Hematopoietic multipotent progenitor cell (in vitro differentiated cells): ENCODE results near the gene CD46. TPM values are rescaled to one million over a fixed set of nuclear protein-coding genes. Genes with fewer than 3 reads are reported as not detected.
A peak's percentile ranks its signal among the peaks of the same experiment; 100 is the strongest.

Experiments
- DNase-seq, 3 donors: peaks; one replicate each; pipeline ENCODE4 v3.0.0-alpha.2; 2011 to 2015; ENCODE audit warnings: low read depth in 2 of 3, low spot score in 2 of 3
- total RNA-seq: library from RNA; depleted of rRNA; stranded (reverse); fragments of >200 nt; gene quantifications from one replicate; pipeline ENCODE4 v1.2.3, GENCODE V29; 2012

CD46 gene
- total RNA-seq, 1 donor = 38.5 TPM

DNA sequence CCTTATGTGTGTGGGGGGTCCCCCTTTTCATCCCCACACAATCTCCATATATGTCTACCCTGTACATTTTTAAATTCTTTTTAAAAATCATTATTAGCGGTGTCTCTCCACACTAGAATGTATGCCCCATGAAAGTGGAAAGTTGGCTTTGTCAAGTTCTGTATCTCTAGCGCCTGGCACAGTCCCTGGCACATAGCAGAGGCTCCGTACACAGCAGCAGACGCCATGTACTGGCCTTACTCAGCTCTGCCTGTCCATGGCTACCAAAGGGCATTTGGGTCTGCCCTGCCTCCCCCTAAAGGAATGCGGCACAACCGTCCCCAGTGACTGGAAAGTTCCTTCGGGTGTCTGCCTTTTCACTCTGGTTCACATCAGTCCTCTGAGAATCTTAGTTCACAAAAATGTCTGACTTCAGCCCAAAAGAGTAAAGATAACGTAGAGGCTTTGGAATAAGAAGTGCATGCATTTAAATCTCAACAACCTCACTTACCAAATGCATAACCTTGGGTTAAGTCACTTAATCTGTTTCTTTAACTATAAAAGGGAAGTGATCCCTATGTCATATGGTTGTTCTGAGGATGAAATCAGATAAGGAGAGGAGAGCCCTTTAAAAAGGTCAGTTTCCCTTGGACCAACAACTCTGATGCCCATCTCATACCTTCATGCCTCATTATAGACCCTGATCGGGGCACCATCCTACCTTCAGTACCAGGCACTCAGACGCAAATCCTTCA is 61.1 kb downstream of the CD46 start:
- no peak for DNase-seq

DNA sequence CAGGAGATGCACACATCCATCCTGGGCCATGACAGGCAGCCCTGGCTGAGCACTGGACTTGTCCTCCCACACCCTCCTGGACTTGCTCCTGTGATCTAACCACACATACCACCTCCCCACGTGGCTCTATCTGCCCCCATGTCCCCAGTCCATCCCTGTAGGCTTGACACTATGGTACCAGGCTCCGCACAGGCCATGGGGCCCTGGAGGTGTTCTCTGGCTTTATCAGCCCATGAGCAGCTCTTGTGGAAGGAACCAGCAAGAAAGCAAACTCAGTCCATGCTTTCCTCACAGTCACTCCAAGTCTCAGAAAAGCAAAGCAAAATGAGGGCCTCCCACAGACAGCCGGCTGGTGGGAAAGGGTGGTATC is 61.6 kb downstream of the CD46 start:
- no peak for DNase-seq

DNA sequence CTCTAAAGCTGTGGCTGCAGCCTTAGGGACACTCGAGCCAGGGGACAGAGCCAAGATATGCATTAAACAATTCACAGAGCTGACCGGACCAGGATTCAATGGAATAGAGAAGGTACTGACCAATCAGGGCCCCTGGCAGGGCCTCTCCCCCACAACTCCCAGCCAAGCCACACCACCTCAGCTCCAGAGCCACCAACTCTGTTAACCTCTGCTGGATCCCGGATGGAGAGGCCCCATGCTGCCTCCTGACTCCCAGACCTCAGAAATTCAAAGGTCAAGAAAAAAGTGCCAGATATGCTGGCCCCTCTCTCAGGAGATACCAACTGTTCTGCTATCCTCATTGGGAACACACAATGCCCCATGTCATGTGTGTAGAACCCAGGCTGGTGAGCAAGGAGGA is 62.1 kb downstream of the CD46 start:
- no peak for DNase-seq

DNA sequence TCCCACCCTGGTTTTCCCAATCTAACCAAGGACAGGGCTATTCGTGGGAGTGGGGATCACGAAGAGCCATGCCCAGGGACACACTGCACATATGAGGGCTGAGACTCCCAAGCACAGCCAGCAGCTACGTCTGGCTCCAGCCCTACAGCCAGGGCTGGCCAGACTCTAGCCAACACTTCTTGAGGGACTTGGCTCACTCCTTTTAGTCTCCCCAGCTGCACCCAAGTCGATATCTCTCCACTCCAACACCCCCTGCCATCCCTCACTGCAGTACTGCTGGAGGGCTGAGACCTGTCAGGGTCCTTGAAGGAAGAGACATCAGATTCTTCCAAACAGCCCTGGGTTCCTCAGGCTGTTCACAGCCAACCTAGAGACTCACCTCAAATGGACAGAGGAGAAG is 62.6 kb downstream of the CD46 start:
- DNase-seq = no peak

DNA sequence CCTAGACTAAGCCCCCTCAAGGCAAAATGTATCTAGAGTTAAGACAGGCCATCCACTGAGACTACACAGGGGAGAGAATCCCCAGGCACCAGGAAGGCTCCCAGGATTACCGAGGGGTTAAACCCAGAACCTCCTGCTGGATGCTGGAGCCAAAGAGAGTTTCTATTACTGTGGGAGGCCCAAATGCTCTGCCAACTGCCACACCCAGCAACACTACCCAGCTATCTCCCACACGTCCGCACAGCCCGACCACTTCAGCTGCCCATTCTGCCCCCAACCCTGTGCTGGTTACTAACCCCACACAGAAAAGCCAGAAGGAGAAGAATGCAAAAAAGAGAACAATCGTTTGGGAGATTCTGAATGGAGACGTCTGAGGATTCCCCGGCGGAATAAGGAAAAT is 63.6 kb downstream of the CD46 start:
- no peak for DNase-seq

DNA sequence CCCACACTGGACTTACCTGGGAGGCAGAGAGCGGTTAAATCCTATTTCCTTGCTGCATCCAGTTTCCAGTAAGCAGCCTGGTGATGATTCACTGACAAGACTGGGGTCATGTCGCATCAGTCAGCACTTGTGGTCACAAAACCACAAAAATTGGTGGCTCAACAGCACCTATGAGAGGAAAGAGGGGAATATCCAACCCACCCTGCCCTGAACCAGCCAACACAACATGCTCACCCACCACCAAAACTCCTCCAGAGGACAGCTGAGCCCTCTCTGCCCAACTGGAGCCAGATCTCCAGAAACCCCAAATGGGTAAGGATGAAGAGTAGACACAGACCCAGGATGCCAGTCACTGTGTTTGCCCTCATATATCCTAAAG is 64.0 kb downstream of the CD46 start:
- no peak for DNase-seq

DNA sequence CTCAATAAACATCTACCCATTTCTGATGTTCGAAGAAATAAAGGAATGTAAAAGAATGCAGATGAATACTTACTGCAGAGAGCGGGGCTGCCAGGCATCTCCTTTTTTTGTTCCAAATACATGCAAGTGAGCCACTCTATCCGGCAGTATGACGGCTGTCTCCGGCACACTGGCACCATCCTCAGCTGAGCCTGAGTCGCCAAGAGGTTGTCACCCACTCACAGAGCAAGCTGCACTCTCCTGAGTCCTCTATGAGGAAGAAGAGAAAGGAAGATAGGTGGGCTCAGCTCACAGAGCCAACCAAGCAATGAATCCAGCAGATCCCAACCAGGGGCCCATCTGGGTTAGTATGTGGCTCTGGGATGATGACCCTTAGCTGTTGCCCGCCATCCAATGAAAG is 65.3 kb downstream of the CD46 start:
- DNase-seq = no peak

DNA sequence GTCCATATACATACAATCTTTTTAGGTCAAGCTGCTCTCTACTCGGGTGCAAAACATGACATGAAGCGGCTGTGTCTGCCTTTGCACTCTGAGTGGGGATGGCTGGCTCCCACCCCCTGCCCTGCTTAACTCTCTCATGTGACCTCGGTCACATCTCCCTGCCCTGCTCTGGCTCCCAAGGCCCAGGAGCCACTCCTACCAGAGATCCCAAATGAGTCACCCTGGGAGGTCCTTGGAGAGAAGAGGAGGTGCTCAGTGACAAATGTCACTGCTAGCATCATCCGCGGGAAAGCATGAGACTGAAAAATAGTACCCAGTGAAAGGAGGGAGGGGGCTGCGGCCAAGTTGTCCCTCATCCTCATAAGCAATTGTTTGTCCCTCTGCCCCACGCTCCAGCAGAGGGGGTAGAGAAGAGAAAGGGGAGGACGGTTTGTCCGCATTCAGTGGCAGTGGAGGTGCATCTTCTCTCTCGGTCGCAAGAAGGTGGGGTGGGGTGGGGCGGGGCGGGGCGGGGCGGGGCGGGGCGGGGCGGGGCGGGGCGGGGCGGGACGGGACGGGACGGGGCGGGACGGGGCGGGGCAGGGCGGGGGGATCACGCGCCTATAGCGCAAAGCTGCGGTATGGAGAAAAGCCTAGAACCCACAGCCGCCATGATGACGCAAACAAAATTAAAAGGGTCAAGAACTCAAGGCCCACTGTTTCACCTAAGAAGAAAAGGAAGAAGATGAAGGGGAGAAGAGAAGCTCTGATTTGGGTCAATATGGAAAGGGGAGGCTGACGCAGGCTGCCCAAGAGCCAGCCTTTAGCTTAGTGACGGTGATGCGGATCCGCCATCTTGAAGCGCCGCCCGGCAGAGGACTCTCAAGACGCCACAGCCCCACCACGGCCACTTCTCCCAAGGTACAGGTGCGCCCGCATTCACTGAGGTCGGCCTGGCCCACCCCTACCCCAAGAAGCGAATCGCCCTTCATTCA is 66.2 kb downstream of the CD46 start:
- DNase-seq = no peak

DNA sequence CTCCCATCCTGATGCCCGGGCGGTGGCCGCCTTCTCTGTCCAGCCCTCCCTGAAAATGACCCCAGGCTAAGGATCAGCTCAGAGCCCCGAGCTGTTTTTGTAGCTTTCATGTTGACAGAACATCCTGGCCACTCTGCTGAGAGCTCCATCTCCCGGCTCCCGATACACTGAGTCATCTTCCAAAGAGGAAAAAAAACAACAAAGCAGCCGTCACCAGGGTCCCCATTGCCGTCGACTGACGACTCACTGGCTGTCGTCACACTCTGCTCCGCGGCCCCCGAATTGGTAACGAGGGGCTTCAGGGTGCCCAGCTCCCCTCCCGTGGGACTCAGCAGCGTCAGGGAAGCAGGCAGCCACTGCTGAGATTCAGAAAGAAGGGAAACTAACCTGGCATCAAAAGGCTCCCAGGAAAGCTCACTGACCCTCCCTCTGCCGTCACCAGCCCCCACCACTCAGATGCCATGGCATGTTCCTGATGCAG is 67.2 kb downstream of the CD46 start:
- no peak for DNase-seq

DNA sequence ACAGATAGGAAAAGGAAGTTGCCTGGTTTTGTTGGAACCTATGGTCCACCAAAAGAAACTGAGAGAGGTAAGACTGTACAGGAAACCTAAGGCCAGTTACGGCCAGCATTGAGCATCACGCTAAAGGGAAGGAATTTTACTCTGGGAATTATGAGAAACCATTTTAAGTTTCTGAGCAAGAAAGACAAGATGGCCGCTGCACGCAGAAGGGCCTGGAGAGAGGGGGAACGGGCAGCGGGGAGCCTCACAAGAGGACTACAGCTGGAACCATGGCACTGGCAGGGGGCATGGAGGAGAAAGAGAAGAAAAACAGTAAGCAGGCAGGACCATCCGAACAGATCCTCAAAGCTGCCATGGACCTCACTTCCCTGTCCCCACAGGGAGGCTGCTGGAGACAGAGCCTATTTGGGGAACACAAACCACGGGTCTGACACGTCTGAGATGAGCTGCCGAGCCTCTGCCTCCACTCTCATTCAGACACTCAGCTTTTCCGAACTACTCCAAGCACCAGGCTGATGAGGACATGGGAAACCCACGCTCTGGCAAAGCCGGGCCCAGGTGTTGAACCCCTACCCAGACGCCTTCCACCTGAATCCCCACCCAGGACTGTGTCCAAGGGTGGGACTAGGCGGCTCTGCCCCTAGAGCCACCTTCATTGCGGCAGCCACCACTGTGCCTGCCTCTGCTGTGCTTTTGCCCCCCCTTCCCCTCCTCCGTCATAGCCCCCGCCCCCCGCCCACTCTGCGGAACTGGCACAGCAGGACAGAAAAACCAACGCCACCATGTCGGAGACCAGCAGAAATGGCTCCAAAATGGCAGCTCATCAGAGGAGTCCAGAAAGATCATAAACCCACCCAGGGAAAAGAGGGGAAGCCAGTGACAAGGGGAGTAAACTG is 69.0 kb downstream of the CD46 start:
- DNase-seq = no peak

DNA sequence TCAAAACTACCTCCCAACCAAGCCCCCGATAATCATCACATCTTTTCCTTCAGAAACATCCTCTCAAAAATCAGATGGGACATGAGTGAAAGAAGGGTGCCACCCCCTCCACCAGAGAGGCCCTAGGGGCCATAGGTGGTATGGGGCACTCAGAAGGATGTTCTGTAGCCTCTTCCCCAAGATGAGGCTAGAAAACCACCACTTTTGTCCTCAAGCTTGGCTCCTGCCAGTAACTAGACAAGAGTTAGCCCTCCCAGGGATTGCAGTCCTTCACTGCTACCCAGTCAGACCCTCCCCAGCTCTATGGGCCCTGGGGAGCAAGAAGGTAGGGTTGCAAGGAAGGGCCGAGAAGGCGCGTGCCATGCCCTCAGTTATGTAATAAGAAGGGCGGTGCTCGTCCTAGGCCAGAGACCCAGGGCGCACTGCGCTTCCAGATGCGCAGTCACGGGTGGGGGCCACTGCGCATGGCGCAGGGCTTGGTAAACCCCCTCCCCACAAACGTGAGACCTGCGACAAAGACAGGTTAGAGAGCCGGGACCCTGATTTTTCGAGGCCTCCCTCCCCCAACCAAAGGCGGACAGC is 69.7 kb downstream of the CD46 start:
- DNase-seq = no peak

DNA sequence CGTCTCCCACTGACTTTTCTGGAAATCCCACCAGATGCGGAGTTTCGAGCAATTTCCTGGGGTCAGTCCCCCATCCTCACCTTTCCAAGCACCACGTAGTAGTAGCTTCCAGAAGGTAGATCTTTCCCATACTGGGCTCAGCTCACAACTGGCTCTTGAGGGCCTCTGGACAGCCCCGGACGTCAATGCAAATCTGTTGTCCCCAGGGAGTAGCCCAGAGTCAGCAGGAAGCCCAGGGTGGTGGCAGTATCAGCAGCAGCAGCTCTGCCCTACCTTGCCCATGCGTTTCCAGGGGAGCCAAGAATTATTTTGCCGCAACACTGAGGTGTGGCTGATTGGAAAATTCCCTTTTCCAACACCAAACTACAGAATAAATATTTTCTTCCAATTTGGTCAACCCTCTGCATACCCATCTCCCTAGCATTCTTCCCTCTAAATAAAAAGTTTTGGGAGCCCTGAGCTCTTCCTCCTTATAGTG is 70.3 kb downstream of the CD46 start:
- no peak for DNase-seq

DNA sequence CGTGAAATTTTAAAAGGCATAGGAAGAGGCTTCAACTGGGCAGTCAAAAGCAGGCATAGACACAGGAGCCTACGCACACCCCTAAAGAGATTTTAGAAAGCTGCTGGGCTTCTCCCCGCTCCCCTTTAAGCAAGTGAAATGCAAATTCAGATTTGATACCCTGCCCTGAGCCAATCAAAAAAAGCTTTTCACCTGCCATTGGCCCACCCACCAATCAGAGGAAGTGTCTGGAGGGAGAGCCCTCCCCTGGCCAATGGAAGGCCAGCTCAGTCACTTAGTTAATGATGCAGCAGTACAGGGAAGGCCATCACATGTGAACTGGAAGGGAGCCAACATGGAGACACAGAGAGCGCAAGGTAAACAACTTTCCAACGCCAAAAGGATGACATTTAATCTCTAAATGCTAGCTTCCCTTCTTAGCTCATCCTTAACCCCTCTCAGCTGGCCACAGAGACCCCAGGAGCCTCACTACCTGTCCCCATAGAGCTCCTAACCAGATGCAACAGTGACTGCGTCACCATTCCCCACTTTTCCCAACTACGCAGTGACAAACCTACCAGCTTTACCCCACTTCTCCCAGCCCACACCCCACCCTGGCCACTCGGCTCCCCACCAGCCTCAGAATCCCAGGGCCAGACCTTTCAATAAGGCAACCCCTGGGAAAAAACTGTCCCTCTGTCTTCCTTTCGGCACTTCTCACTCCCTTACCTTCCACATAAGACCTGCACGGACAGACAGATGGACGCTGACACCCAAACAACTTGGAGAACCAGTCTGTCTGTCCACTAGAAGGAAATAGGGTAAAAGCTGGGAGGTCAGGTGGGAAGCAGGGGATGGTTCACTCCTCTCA is 71.0 kb downstream of the CD46 start:
- DNase-seq = peak in 2 of 3 donors; percentile 84 to 95

DNA sequence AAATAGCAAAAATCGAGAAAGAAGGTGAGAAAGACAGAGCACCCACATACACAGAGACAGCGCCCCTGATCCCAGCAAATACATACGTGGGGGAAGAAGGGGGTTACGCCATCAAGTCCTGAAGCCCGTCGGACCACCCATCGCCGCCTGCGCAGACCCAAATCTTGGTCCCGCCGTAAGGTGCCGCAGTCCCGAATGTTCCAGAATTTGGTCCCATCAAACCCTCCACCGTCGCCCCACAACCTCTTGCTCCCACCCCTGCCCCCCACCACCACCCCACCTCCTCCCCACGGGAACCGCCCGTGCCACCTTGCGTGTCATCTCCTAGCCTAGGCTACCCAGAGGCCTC is 71.7 kb downstream of the CD46 start:
- DNase-seq = no peak

DNA sequence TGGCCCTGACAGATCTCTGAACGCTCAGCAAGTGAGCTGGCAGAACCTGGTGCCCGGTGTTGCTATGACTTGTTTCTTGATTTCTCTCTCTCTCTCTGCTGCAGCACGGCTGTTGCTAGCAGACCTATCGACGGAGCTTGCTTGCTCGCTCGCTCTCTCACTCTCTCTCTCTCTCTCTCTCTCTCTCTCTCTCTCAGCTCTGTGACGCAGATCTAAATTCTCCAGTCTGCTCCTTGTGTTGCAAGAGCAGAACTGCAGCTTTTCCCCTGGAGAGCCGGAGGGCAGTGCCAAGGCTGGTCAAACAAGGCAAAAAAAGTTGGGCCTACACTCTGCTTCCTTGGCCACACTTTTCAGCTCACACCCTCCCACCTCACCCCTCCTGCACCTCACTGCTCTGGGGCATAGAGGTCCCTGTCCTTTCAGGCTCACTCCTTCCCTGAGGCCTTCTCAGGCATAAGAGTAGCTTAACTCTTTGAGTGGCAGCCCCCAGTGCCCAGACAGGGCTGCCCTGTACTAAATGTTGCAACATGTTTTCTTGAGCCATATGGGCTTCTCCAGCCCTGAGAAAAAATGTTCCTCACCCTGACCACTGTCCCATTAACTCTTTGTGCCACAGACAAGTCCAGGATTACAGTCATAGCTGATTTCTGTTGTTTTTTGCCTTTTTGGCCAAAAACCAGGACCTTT is 72.2 kb downstream of the CD46 start:
- peak; percentile 84 to 97 (median 93) for DNase-seq

DNA sequence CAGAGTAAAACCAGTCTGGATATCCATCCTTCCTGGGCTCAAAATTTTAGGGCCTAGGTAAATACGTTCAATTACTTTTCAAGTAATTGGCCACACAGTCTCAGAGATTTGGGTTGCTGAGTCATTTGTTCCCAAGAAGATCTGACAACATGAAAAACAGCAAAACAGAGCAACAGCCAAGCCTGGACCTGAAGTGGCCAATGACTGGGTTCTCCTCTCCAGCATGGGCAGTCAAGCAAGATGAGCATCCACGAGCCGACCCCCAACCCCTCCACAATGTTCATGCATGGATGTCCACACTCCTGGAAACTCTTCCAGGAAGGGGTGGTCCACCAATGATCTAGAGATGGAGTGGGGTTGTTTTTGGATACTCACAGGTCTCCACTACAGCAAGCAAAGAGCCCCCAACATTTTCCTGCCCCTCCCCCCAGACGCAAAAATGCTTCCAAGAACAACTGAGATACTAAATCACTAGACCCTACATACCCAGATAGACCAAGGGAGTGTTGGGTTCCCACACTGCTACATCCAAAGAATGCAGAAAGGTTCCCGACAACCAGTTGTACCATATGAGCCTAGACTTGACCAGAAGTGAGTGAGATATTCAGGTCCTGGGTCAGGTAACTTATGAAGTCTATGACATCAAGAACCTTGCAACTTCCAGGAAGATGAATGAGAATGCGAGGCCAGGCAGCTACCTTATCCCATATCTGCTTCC is 73.0 kb downstream of the CD46 start:
- DNase-seq = no peak

DNA sequence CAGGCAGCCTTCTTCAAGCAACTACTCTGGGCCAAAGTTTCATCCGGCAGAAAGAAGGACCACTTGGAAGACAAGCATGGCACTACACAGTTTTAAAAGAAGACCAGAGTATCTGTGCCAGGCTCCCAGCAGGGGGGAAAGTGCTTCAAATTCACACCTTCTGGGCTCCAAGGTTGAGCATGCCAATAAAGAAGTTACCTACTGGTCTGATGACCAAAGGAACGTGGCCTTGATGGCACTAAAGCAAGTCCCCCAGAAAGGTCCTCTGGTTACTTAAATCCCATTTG is 73.5 kb downstream of the CD46 start:
- no peak for DNase-seq

DNA sequence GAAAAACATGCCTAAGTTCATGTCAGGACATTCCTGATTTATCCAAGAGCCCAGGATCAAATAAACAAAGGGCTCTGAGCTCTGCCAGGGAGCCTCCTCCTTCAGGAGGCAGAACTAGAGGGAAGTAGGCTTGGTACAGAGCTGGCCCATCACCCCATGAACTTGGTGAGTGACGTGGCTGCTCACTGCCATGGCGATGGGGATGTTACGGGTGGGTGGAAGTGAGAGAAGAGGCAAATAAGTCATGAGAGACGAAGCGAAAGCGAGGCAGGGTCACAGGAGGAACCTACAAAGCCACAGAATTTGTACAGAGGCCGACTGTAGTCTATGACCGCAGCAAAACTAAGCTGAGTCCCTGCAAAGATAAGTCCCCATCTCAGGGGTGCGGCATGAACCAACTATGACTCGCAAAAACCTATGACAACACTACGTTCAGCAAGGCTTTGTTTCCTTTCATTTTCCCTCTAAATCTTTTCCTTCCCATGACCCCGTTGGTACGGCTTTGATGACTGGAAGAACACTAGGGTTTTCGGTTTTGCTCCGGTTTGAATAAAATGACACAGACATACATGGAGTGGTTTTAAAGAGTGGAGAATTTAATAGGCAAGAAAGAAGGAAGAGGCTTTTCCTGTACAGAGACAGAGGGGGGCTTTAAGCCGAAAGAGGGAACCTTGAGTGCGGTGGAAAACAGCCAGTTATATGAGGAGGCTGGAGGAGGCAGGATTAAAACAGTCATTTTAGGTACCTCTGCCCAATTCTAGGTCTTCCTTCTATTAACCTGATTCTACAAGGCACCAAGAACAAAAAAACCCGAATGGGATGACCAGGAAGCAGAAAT is 74.1 kb downstream of the CD46 start:
- DNase-seq = peak; percentile 52 to 96 (median 91)
